GM23338 (cell line): Measurements from ENCODE around the gene GNB1L.

Experiments used
- EZH2 ChIP-seq: fragments of 200-600 bp; sonication (generic); IDR thresholded peaks from one replicate; pipeline ENCODE4 v1.8.0; 2017; ENCODE audit warnings: antibody characterized with exemption, mild to moderate bottlenecking, low read depth; ENCODE audit not compliant: unreplicated experiment
- EZH2phosphoT487 ChIP-seq: fragments of 200-600 bp; sonication (generic); IDR thresholded peaks from one replicate; pipeline ENCODE4 v1.8.1; 2018; ENCODE audit warnings: antibody characterized with exemption; ENCODE audit not compliant: unreplicated experiment
- TF ChIP-seq, protein P1 (sequence below), 2 experiments: fragments of 200-600 bp in 1 of 2; sonication (generic) in 1 of 2; conservative IDR thresholded peaks; 2 replicates each; pipeline versions ENCODE4 v1.5.1 to v1.6.1; 2016 to 2017; ENCODE audit warnings: antibody characterized with exemption in 2 of 2, low read depth in 2 of 2, mild to moderate bottlenecking in 2 of 2, moderate library complexity in 1 of 2
- TF ChIP-seq, protein P2 (sequence below): IDR thresholded peaks from one replicate; pipeline ENCODE4 v1.6.1; 2018; ENCODE audit warnings: antibody characterized with exemption; ENCODE audit not compliant: unreplicated experiment

DNA sequence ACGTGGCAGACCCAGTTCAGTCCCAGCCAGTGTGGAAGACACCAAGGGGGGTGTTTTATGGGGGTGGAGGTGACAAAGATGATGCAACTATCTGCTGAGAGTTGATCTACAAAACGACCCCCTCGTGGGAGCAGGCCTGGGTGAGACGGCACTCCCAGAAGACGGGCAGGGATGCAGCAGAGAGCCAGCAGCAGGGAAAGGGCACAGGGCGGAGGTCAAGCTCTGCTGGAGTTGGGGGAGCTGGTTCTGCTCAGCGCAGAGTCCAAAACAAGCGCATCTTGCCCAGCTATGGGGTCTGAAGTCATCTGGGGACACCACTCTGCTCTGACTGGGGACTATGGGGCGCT is 3.9 kb downstream of the GNB1L start:
- TF ChIP-seq EZH2phosphoT487 (no peak), EZH2 (no peak)
- TF ChIP-seq, protein P1, sequence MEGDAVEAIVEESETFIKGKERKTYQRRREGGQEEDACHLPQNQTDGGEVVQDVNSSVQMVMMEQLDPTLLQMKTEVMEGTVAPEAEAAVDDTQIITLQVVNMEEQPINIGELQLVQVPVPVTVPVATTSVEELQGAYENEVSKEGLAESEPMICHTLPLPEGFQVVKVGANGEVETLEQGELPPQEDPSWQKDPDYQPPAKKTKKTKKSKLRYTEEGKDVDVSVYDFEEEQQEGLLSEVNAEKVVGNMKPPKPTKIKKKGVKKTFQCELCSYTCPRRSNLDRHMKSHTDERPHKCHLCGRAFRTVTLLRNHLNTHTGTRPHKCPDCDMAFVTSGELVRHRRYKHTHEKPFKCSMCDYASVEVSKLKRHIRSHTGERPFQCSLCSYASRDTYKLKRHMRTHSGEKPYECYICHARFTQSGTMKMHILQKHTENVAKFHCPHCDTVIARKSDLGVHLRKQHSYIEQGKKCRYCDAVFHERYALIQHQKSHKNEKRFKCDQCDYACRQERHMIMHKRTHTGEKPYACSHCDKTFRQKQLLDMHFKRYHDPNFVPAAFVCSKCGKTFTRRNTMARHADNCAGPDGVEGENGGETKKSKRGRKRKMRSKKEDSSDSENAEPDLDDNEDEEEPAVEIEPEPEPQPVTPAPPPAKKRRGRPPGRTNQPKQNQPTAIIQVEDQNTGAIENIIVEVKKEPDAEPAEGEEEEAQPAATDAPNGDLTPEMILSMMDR (conservative IDR thresholded peaks at IDR 0.05; ENCODE audit: low read depth in 2 of 2): no peak
- TF ChIP-seq, protein P2, sequence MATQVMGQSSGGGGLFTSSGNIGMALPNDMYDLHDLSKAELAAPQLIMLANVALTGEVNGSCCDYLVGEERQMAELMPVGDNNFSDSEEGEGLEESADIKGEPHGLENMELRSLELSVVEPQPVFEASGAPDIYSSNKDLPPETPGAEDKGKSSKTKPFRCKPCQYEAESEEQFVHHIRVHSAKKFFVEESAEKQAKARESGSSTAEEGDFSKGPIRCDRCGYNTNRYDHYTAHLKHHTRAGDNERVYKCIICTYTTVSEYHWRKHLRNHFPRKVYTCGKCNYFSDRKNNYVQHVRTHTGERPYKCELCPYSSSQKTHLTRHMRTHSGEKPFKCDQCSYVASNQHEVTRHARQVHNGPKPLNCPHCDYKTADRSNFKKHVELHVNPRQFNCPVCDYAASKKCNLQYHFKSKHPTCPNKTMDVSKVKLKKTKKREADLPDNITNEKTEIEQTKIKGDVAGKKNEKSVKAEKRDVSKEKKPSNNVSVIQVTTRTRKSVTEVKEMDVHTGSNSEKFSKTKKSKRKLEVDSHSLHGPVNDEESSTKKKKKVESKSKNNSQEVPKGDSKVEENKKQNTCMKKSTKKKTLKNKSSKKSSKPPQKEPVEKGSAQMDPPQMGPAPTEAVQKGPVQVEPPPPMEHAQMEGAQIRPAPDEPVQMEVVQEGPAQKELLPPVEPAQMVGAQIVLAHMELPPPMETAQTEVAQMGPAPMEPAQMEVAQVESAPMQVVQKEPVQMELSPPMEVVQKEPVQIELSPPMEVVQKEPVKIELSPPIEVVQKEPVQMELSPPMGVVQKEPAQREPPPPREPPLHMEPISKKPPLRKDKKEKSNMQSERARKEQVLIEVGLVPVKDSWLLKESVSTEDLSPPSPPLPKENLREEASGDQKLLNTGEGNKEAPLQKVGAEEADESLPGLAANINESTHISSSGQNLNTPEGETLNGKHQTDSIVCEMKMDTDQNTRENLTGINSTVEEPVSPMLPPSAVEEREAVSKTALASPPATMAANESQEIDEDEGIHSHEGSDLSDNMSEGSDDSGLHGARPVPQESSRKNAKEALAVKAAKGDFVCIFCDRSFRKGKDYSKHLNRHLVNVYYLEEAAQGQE: no peak
